VCaP (cell line): ENCODE results near the gene CNPPD1.

Experiments
- H3K27ac ChIP-seq: fragments of 450-650 bp; 2 replicates; pipeline ENCODE4 v1.5.1; 2017
- CTCF ChIP-seq: fragments of 450-650 bp; conservative IDR thresholded peaks from 2 replicates; pipeline ENCODE4 v1.5.1; 2017; ENCODE audit warnings: mild to moderate bottlenecking, moderate library complexity

Gene CNPPD1

GRCh38 chr2:219158025-219158424 is 18.7 kb downstream of the CNPPD1 start:
- no peak for TF ChIP-seq CTCF
- H3K27ac ChIP-seq = no peak overlapping the region

- no peak overlapping the region for H3K27ac ChIP-seq
- no peak for TF ChIP-seq CTCF
These were observed 19.3 kb downstream of the CNPPD1 start for GRCh38 chr2:219157396-219157795.

GRCh38 chr2:219155054-219155644 is 21.6 kb downstream of the CNPPD1 start:
- H3K27ac ChIP-seq = no peak overlapping the region
- TF ChIP-seq CTCF = peak; percentile 57

- peak overlapping the region; percentile 72 for H3K27ac ChIP-seq
- TF ChIP-seq CTCF = no peak
These were observed 27.1 kb downstream of the CNPPD1 start for GRCh38 chr2:219149667-219150066.

- H3K27ac ChIP-seq = no peak overlapping the region
- TF ChIP-seq CTCF = no peak
These were observed 34.4 kb downstream of the CNPPD1 start for GRCh38 chr2:219142329-219142728.

GRCh38 chr2:219140722-219141121 is 36.0 kb downstream of the CNPPD1 start:
- TF ChIP-seq CTCF = no peak

GRCh38 chr2:219133976-219134375 is 42.7 kb downstream of the CNPPD1 start:
- H3K27ac ChIP-seq = no peak overlapping the region
- no peak for TF ChIP-seq CTCF

More at GRCh38 chr2:219140722-219141121, 36.0 kb downstream of the CNPPD1 start:
- H3K27ac ChIP-seq = no peak overlapping the region
